K562 (cell line): ENCODE measurements around the gene MOK. TPM values are rescaled to one million over a fixed set of nuclear protein-coding genes. Genes with fewer than 3 reads are reported as not detected.
A peak's percentile ranks its signal among the peaks of the same experiment; 100 is the strongest.

Source experiments
- ATAC-seq: fragments of 200-7000 bp; cut with Tn5 transposase; 3 replicates; pipeline ENCODE4 v1.9.1; 2020; ENCODE audit warnings: moderate library complexity
- BruUV-seq: library from RNA; stranded (reverse); fragments of 400-500 nt; replicated peaks from 2 replicates; lab custom pipeline; 2021; lab: Mats Ljungman, UMichigan
- CTCF ChIA-PET: fragments of 300-600 bp; formaldehyde crosslinking; extraction: SDS; loops from one replicate; lab custom pipeline; 2021; ENCODE audit warnings: low intra/inter-chr PET ratio; lab: Yijun Ruan, JAX
- POLR2A ChIA-PET: fragments of 300-600, 350-650 bp; sonication (Branson Sonifier 250); formaldehyde crosslinking; extraction: SDS; loops from one replicate; lab custom pipeline; 2021; ENCODE audit warnings: antibody characterized with exemption, inconsistent platforms; lab: Yijun Ruan, JAX
- DNase-seq, 4 experiments: peaks; one replicate each; pipeline versions ENCODE4 v3.0.0 to v3.0.0-alpha.2; 2011 to 2018; ENCODE audit warnings: low spot score in 3 of 4, mixed read lengths in 3 of 4; ENCODE audit errors: extremely low read depth in 1 of 4
- FAIRE-seq: peaks from 2 replicates; lab custom pipeline; 2011; peaks lifted over from hg19 to GRCh38; lab: Jason Lieb, UNC
- H2AFZ ChIP-seq: 2 replicates; pipeline ENCODE4 v1.6.0; 2011; ENCODE audit warnings: low read depth, low read length, control low read depth, inconsistent platforms
- H3K27ac ChIP-seq: fragments of 200-600 bp; 3 replicates; pipeline ENCODE4 v1.8.0; 2011; ENCODE audit warnings: low read depth, mild to moderate bottlenecking, control low read depth, inconsistent platforms, low read length, moderate library complexity, mixed read lengths; ENCODE audit errors: extremely low read depth
- H3K27me3 ChIP-seq, 2 experiments: fragments of 300-600 bp in 1 of 2; 2 replicates in 1 of 2; 3 replicates in 1 of 2; pipeline versions ENCODE4 v1.6.0 to v1.8.0; 2011; ENCODE audit warnings: inconsistent platforms in 2 of 2, low read length in 2 of 2, mild to moderate bottlenecking in 1 of 2, mixed read lengths in 1 of 2, moderate library complexity in 1 of 2; ENCODE audit not compliant: control insufficient read depth in 2 of 2, insufficient read depth in 2 of 2
- H3K36me3 ChIP-seq: fragments of 300-600 bp; 3 replicates; pipeline ENCODE4 v1.8.0; 2011; ENCODE audit warnings: mild to moderate bottlenecking, low read length, inconsistent platforms; ENCODE audit not compliant: control insufficient read depth, insufficient read depth
- H3K4me1 ChIP-seq, 2 experiments: fragments of 200-600 bp in 1 of 2; replicated peaks in 1 of 2; 2 replicates in 1 of 2; 3 replicates in 1 of 2; pipeline versions ENCODE4 v1.5.1 to v1.8.0; 2011; ENCODE audit warnings: inconsistent platforms in 2 of 2, low read length in 2 of 2, mild to moderate bottlenecking in 1 of 2, mixed read lengths in 1 of 2, moderate library complexity in 1 of 2; ENCODE audit not compliant: control insufficient read depth in 2 of 2, insufficient read depth in 2 of 2
- H3K4me2 ChIP-seq: 2 replicates; pipeline ENCODE4 v1.6.1; 2011; ENCODE audit warnings: low read length, control low read depth, inconsistent platforms, mixed read lengths; ENCODE audit not compliant: insufficient read depth
- H3K4me3 ChIP-seq: fragments of 200-600 bp; sonication (generic), shearing (Covaris generic); 2 replicates; pipeline ENCODE4 v1.5.1; 2016; ENCODE audit warnings: control low read depth, inconsistent platforms
- H3K79me2 ChIP-seq: fragments of 200-600 bp; 3 replicates; pipeline ENCODE4 v1.8.0; 2011; ENCODE audit warnings: low read length, inconsistent platforms; ENCODE audit not compliant: control insufficient read depth, insufficient read depth
- H3K9ac ChIP-seq, 2 experiments: 2 replicates each; pipeline versions ENCODE4 v1.6.0 to v1.6.1; 2011; ENCODE audit warnings: low read depth in 2 of 2, low read length in 2 of 2, control low read depth in 1 of 2, inconsistent platforms in 1 of 2, mild to moderate bottlenecking in 1 of 2, mixed read lengths in 1 of 2; ENCODE audit not compliant: insufficient read depth in 1 of 2
- H3K9me1 ChIP-seq: one replicate; pipeline ENCODE4 v1.6.0; 2011; ENCODE audit warnings: inconsistent platforms, mild to moderate bottlenecking, low read length, moderate library complexity; ENCODE audit not compliant: control insufficient read depth, insufficient read depth
- H3K9me3 ChIP-seq: replicated peaks from 2 replicates; pipeline ENCODE4 v1.5.1; 2011; ENCODE audit warnings: low read depth, low read length, inconsistent platforms; ENCODE audit not compliant: control insufficient read depth, insufficient read depth
- H4K20me1 ChIP-seq: replicated peaks from 2 replicates; pipeline ENCODE4 v1.6.1; 2011; ENCODE audit warnings: low read length, inconsistent platforms, mixed read lengths; ENCODE audit not compliant: control insufficient read depth, insufficient read depth
- CBFA2T3 ChIP-seq: fragments of 450-650 bp; IDR thresholded peaks from 2 replicates; pipeline ENCODE4 v1.6.1; 2017
- GTF2F1 ChIP-seq: IDR thresholded peaks from 2 replicates; pipeline ENCODE4 v1.6.1; 2011; ENCODE audit warnings: low read depth, low read length, improper control_type of control experiment
- HDAC1 ChIP-seq, 2 experiments: fragments of 450-650 bp; IDR thresholded peaks; 2 replicates each; pipeline ENCODE4 v1.6.1; 2016 to 2017; ENCODE audit warnings: inconsistent platforms in 1 of 2, mild to moderate bottlenecking in 1 of 2, moderate library complexity in 1 of 2
- HDGF ChIP-seq: fragments of 450-650 bp; IDR thresholded peaks from 2 replicates; pipeline ENCODE4 v1.6.1; 2016
- L3MBTL2 ChIP-seq: fragments of 450-650 bp; IDR thresholded peaks from 2 replicates; pipeline ENCODE4 v1.6.1; 2016; ENCODE audit warnings: mild to moderate bottlenecking, moderate library complexity
- NFIC ChIP-seq: fragments of 450-650 bp; IDR thresholded peaks from 2 replicates; pipeline ENCODE4 v1.6.1; 2017; ENCODE audit warnings: mild to moderate bottlenecking, inconsistent platforms
- RBBP5 ChIP-seq: fragments of 200-600 bp; sonication (generic); IDR thresholded peaks from 2 replicates; pipeline ENCODE4 v1.6.1; 2012; ENCODE audit warnings: borderline replicate concordance, mild to moderate bottlenecking, low read length, control low read depth, inconsistent platforms; ENCODE audit not compliant: insufficient read depth, poor library complexity, severe bottlenecking
- RCOR1 ChIP-seq, 2 experiments: IDR thresholded peaks; 2 replicates each; pipeline ENCODE4 v1.6.1; 2012; ENCODE audit warnings: low read depth in 2 of 2, low read length in 2 of 2, borderline replicate concordance in 1 of 2, improper control_type of control experiment in 1 of 2
- SRF ChIP-seq, 2 experiments: fragments of 250-450, 450-650 bp in 1 of 2; sonication (Bioruptor Pico) in 1 of 2; sonication (generic) in 1 of 2; formaldehyde crosslinking; IDR thresholded peaks; 2 replicates each; pipeline versions ENCODE4 v1.5.0 to v1.5.1; 2020 to 2022; ENCODE audit warnings: mild to moderate bottlenecking in 1 of 2, missing genetic modification reagents in 1 of 2
- STAT5B ChIP-seq: fragments of 250-450 bp; sonication (Bioruptor Pico); IDR thresholded peaks from 2 replicates; pipeline ENCODE4 v1.8.0; 2021; ENCODE audit warnings: mild to moderate bottlenecking, inconsistent platforms
- TBL1XR1 ChIP-seq, 2 experiments: IDR thresholded peaks; 2 replicates each; pipeline ENCODE4 v1.6.1; 2012; ENCODE audit warnings: improper control_type of control experiment in 2 of 2, low read length in 2 of 2, mild to moderate bottlenecking in 1 of 2
- ZNF589 ChIP-seq: fragments of 200-800 bp; sonication (Bioruptor generic); IDR thresholded peaks from 2 replicates; pipeline ENCODE4 v1.6.1; 2016; ENCODE audit warnings: low read depth, missing genetic modification characterization, missing compliant biosample characterization
- whole genome bisulfite sequencing: fragments of 100-300 bp; shearing (Covaris generic); methylation state at CpG from one replicate; pipeline ENCODE4 v1.1.6; 2016; ENCODE audit warnings: low coverage, mixed read lengths; ENCODE audit not compliant: insufficient coverage; ENCODE audit errors: missing lambda C conversion rate; 5-methylcytosine and 5-hydroxymethylcytosine counted together
- in situ Hi-C: fragments of 300-500 bp; cut with MboI; formaldehyde crosslinking; loops from 4 replicates; pipeline ENCODE4 v1.15.0; 2018; ENCODE audit warnings: inconsistent platforms, mixed read lengths
- intact Hi-C: fragments of 100-400 bp; cut with micrococcal nuclease; formaldehyde crosslinking; loops from 2 replicates; pipeline ENCODE4 v1.14.2; 2022
- polyA plus RNA-seq, 8 experiments: library from polyadenylated mRNA; depleted of rRNA in 4 of 8; stranded (reverse) in 5 of 8; unstranded in 3 of 8; fragments of >200 nt; fragmentation: Nextera tagmentation in 2 of 8; fragmentation: Illumina TruSeq in 1 of 8; extraction: Ambion mirVana in 2 of 8; extraction: Trizol in 1 of 8; gene quantifications; 2 replicates each; pipeline versions ENCODE4 v1.2.1 to v1.2.3, GENCODE V29; 2011 to 2014; ENCODE audit warnings: inconsistent platforms in 1 of 8, missing spikeins in 1 of 8
- total RNA-seq, 7 experiments: library from RNA; depleted of rRNA in 6 of 7; stranded (reverse); fragments of >200 nt in 6 of 7; fragmentation: Illumina TruSeq in 2 of 7; extraction: Trizol in 2 of 7; gene quantifications; 2 replicates each; pipeline versions ENCODE4 v1.2.1 to v1.2.3, GENCODE V29; 2011 to 2021; ENCODE audit warnings: low replicate concordance in 1 of 7
- TF ChIP-seq, protein P1 (sequence below): fragments of 200-800 bp; sonication (Bioruptor generic); IDR thresholded peaks from 2 replicates; pipeline ENCODE4 v1.6.1; 2017; ENCODE audit warnings: missing genetic modification characterization, missing compliant biosample characterization
- TF ChIP-seq, protein P2 (sequence below): fragments of 250-450 bp; sonication (Bioruptor Pico); IDR thresholded peaks from 2 replicates; pipeline ENCODE4 v1.8.0; 2021; ENCODE audit warnings: mild to moderate bottlenecking, moderate library complexity

MOK gene
- total and polyA plus RNA-seq, 9 of the 15 experiments (the other 6 are each of a cell fraction or from before 2014, with no cell fraction given) = 1.3 to 8.4 (median 5.3) TPM

GRCh38 chr14:102234331-102235264, 70.4 kb downstream of the MOK start:
- in situ Hi-C loops (loop anchor here (5.0 kb wide), 1 partner anchor 78 kb away; no protein-coding TSS in a partner anchor), intact Hi-C loops (loop anchor here (1.0 to 10.0 kb wide), 2 partner anchors 80 to 200 kb away; no protein-coding TSS in a partner anchor)
- peak; percentile 49 for ATAC-seq
- Histone ChIP-seq H3K9ac (peak overlapping the region in 1 of 2 experiments; percentile 49; a peak in 1 of 4 replicates), H3K36me3 (no peaks in the 10 kb centered on the region), H3K27me3 (no peaks in the 10 kb centered on the region), H3K9me3 (no peaks in the 10 kb centered on the region), H3K4me3 (no peak overlapping the region), H2AFZ (peak overlapping the region; percentile 27; the same call in 1 of the 2 replicates), H3K4me2 (peak overlapping the region; percentile 27; the same call in 1 of the 2 replicates), H4K20me1 (no peaks in the 10 kb centered on the region), H3K27ac (no peak overlapping the region), H3K79me2 (no peaks in the 10 kb centered on the region), H3K9me1 (no peaks in the 10 kb centered on the region), H3K4me1 (peaks cover 4 to 12% of the 10 kb centered on the region in 2 experiments; a peak in 3 of 5 replicates)
- DNase-seq = peak in 1 of 4 experiments; percentile 21
- ChIA-PET POLR2A (no interaction called here), CTCF (interaction anchor here (0.6 to 2.4 kb wide), 4 partner anchors 16 to 82 kb away, joined by 3 to 15 read pairs (median 4); no protein-coding TSS in a partner anchor)
- BruUV-seq = no TSS peak
- FAIRE-seq = no peak
- WGBS = 16% methylated on average over 13 of the region's 34 CpGs
- TF ChIP-seq CBFA2T3 = peak; percentile 36
- TF ChIP-seq SRF (CRISPR knock-in tag; IDR thresholded peaks at IDR 0.05) = peak in 1 of 2 experiments; percentile 59; a peak in 1 of 4 replicates
- TF ChIP-seq L3MBTL2 = 0 out of 2 replicates have a peak, but pooled peaks have one; percentile 7
- TF ChIP-seq, protein P1, sequence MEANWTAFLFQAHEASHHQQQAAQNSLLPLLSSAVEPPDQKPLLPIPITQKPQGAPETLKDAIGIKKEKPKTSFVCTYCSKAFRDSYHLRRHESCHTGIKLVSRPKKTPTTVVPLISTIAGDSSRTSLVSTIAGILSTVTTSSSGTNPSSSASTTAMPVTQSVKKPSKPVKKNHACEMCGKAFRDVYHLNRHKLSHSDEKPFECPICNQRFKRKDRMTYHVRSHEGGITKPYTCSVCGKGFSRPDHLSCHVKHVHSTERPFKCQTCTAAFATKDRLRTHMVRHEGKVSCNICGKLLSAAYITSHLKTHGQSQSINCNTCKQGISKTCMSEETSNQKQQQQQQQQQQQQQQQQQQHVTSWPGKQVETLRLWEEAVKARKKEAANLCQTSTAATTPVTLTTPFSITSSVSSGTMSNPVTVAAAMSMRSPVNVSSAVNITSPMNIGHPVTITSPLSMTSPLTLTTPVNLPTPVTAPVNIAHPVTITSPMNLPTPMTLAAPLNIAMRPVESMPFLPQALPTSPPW = peak; percentile 73
- TF ChIP-seq GTF2F1 = no peak
- TF ChIP-seq STAT5B (CRISPR knock-in tag) = no peak
- TF ChIP-seq, protein P2, sequence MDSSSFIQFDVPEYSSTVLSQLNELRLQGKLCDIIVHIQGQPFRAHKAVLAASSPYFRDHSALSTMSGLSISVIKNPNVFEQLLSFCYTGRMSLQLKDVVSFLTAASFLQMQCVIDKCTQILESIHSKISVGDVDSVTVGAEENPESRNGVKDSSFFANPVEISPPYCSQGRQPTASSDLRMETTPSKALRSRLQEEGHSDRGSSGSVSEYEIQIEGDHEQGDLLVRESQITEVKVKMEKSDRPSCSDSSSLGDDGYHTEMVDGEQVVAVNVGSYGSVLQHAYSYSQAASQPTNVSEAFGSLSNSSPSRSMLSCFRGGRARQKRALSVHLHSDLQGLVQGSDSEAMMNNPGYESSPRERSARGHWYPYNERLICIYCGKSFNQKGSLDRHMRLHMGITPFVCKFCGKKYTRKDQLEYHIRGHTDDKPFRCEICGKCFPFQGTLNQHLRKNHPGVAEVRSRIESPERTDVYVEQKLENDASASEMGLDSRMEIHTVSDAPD = no peak
- 0 out of 4 replicates have a peak, but pooled peaks of 1 of the 2 experiments have one; percentile 19 for TF ChIP-seq HDAC1 (IDR thresholded peaks at IDR 0.05)
- 0 out of 4 replicates have a peak, but pooled peaks of 1 of the 2 experiments have one; percentile 21 for TF ChIP-seq TBL1XR1 (IDR thresholded peaks at IDR 0.05; ENCODE audit: low read length in 2 of 2)
- no peak for TF ChIP-seq ZNF589 (CRISPR knock-in tag)
- TF ChIP-seq RBBP5 = peak; percentile 11
- 0 out of 2 replicates have a peak, but pooled peaks have one; percentile 54 for TF ChIP-seq HDGF
- peak; percentile 59 to 84; a peak in 3 of 4 replicates for TF ChIP-seq RCOR1 (IDR thresholded peaks at IDR 0.05; ENCODE audit: borderline replicate concordance in 1 of 2, low read depth in 2 of 2, low read length in 2 of 2)
- TF ChIP-seq NFIC = peak; percentile 51
